H1 (cell line): ENCODE data around the gene PMEPA1. TPM values are rescaled to one million over a fixed set of nuclear protein-coding genes. Genes with fewer than 3 reads are reported as not detected.

Experiments used
- CTCF ChIA-PET: fragments of 300-600 bp; sonication (Branson Sonifier 250); formaldehyde crosslinking; loops from one replicate; lab custom pipeline; 2021; ENCODE audit not compliant: partially characterized antibody; lab: Charles Lee
- POLR2A ChIA-PET: fragments of 300-600 bp; sonication (Branson Sonifier 250); formaldehyde crosslinking; loops from one replicate; lab custom pipeline; 2021; ENCODE audit warnings: inconsistent platforms; ENCODE audit not compliant: partially characterized antibody; lab: Charles Lee
- DNase-seq, 2 experiments: peaks; one replicate each; pipeline versions ENCODE4 v3.0.0 to v3.0.0-alpha.2; 2010 to 2022; ENCODE audit warnings: low spot score in 2 of 2, low read depth in 1 of 2, mixed read lengths in 1 of 2
- FAIRE-seq: peaks from 2 replicates; lab custom pipeline; 2011; peaks lifted over from hg19 to GRCh38; lab: Jason Lieb, UNC
- H2AFZ ChIP-seq: 2 replicates; pipeline ENCODE4 v1.8.1; 2012; ENCODE audit warnings: low read length, inconsistent platforms
- H2AK5ac ChIP-seq: 2 replicates; pipeline ENCODE4 v1.6.1; 2013; ENCODE audit warnings: low read depth, low read length
- H2BK120ac ChIP-seq: replicated peaks from 2 replicates; pipeline ENCODE3; 2013; ENCODE audit warnings: low read depth, low read length, inconsistent platforms
- H2BK12ac ChIP-seq: 2 replicates; pipeline ENCODE4 v1.6.1; 2013; ENCODE audit warnings: low read depth, low read length
- H2BK15ac ChIP-seq: 2 replicates; pipeline ENCODE4 v1.6.1; 2013; ENCODE audit warnings: low read length
- H2BK20ac ChIP-seq: 2 replicates; pipeline ENCODE4 v1.6.1; 2013; ENCODE audit warnings: low read length
- H2BK5ac ChIP-seq: 2 replicates; pipeline ENCODE4 v1.6.1; 2013; ENCODE audit warnings: low read depth, low read length
- H3K14ac ChIP-seq: 2 replicates; pipeline ENCODE4 v1.6.1; 2013; ENCODE audit warnings: inconsistent platforms; ENCODE audit not compliant: insufficient read length
- H3K18ac ChIP-seq: 2 replicates; pipeline ENCODE4 v1.6.1; 2013; ENCODE audit warnings: low read length; ENCODE audit errors: extremely low read depth
- H3K23ac ChIP-seq: 2 replicates; pipeline ENCODE4 v1.6.1; 2013; ENCODE audit warnings: inconsistent platforms; ENCODE audit not compliant: insufficient read length
- H3K23me2 ChIP-seq: 2 replicates; pipeline ENCODE4 v1.6.1; 2013; ENCODE audit warnings: low read depth, low read length
- H3K27ac ChIP-seq: 2 replicates; pipeline ENCODE4 v1.6.1; 2011; ENCODE audit warnings: low read depth, low read length, inconsistent platforms
- H3K27me3 ChIP-seq, 4 experiments: replicated peaks in 1 of 4; 1 replicate in 1 of 4; 2 replicates in 3 of 4; pipeline versions ENCODE4 v1.6.1 to v1.8.1; 2011 to 2013; ENCODE audit warnings: low read length in 3 of 4, mild to moderate bottlenecking in 3 of 4, inconsistent platforms in 2 of 4, mixed read lengths in 2 of 4, moderate library complexity in 1 of 4; ENCODE audit not compliant: control insufficient read depth in 3 of 4, insufficient read depth in 3 of 4; ENCODE audit errors: extremely low read depth in 1 of 4
- H3K36me3 ChIP-seq, 4 experiments: 2 replicates each; pipeline versions ENCODE4 v1.6.1 to v1.8.1; 2011 to 2013; ENCODE audit warnings: mild to moderate bottlenecking in 4 of 4, low read length in 3 of 4, moderate library complexity in 2 of 4, control low read depth in 1 of 4, inconsistent platforms in 1 of 4; ENCODE audit not compliant: insufficient read depth in 4 of 4, control insufficient read depth in 2 of 4
- H3K4ac ChIP-seq: replicated peaks from 2 replicates; pipeline ENCODE3; 2013; ENCODE audit warnings: low read length, low read depth, mixed read lengths, inconsistent platforms; ENCODE audit not compliant: insufficient read length
- H3K4me1 ChIP-seq, 4 experiments: replicated peaks in 1 of 4; 1 replicate in 1 of 4; 2 replicates in 3 of 4; pipeline versions ENCODE4 v1.6.1 to v1.8.1; 2011 to 2013; ENCODE audit warnings: low read length in 3 of 4, inconsistent platforms in 2 of 4, mixed read lengths in 1 of 4; ENCODE audit not compliant: insufficient read depth in 4 of 4, control insufficient read depth in 3 of 4
- H3K4me2 ChIP-seq, 2 experiments: 2 replicates each; pipeline versions ENCODE4 v1.6.1 to v1.8.1; 2011 to 2013; ENCODE audit warnings: low read depth in 2 of 2, low read length in 2 of 2, control low read depth in 1 of 2, inconsistent platforms in 1 of 2, mild to moderate bottlenecking in 1 of 2; ENCODE audit not compliant: insufficient read depth in 1 of 2
- H3K4me3 ChIP-seq, 4 experiments: fragments of 200-600, 300-600 bp in 1 of 4; sonication (generic), shearing (Covaris generic), sonication (Bioruptor Twin) in 1 of 4; 2 replicates each; pipeline versions ENCODE4 v1.5.1 to v1.8.1; 2011 to 2016; ENCODE audit warnings: low read length in 4 of 4, low read depth in 3 of 4, control low read depth in 2 of 4, inconsistent platforms in 2 of 4, mild to moderate bottlenecking in 2 of 4, mixed read lengths in 1 of 4, moderate library complexity in 1 of 4; ENCODE audit not compliant: insufficient read depth in 2 of 4; ENCODE audit errors: extremely low read depth in 1 of 4
- H3K56ac ChIP-seq: replicated peaks from 2 replicates; pipeline ENCODE3; 2013; ENCODE audit warnings: low read depth, mild to moderate bottlenecking, mixed read lengths, low read length, inconsistent platforms; ENCODE audit not compliant: insufficient read length
- H3K79me1 ChIP-seq: 2 replicates; pipeline ENCODE4 v1.6.1; 2013; ENCODE audit warnings: low read depth, low read length, control low read depth
- H3K79me2 ChIP-seq, 2 experiments: 2 replicates each; pipeline versions ENCODE4 v1.6.1 to v1.8.1; 2012 to 2013; ENCODE audit warnings: low read length in 2 of 2, mild to moderate bottlenecking in 2 of 2, inconsistent platforms in 1 of 2; ENCODE audit not compliant: insufficient read depth in 2 of 2, control insufficient read depth in 1 of 2
- H3K9ac ChIP-seq, 4 experiments: replicated peaks in 1 of 4; 1 replicate in 1 of 4; 2 replicates in 3 of 4; pipeline versions ENCODE4 v1.6.1 to v1.8.1; 2011 to 2013; ENCODE audit warnings: low read depth in 3 of 4, low read length in 3 of 4, control low read depth in 2 of 4, mild to moderate bottlenecking in 2 of 4, moderate library complexity in 2 of 4, inconsistent platforms in 1 of 4; ENCODE audit errors: extremely low read depth in 1 of 4
- H3K9me3 ChIP-seq, 2 experiments: 2 replicates each; pipeline versions ENCODE4 v1.6.1 to v1.8.1; 2012 to 2013; ENCODE audit warnings: mild to moderate bottlenecking in 2 of 2, moderate library complexity in 2 of 2, control low read depth in 1 of 2, inconsistent platforms in 1 of 2, low read depth in 1 of 2, low read length in 1 of 2, mixed read lengths in 1 of 2; ENCODE audit not compliant: insufficient read depth in 2 of 2
- H4K20me1 ChIP-seq, 2 experiments: replicated peaks in 1 of 2; 2 replicates each; pipeline versions ENCODE3 to v1.8.1; 2011 to 2013; ENCODE audit warnings: inconsistent platforms in 2 of 2, low read length in 2 of 2, mild to moderate bottlenecking in 1 of 2; ENCODE audit not compliant: insufficient read depth in 2 of 2, control insufficient read depth in 1 of 2
- H4K5ac ChIP-seq: 2 replicates; pipeline ENCODE4 v1.6.1; 2013; ENCODE audit warnings: low read length, low read depth, mixed read lengths, inconsistent platforms; ENCODE audit not compliant: insufficient read length
- H4K8ac ChIP-seq: 2 replicates; pipeline ENCODE4 v1.8.0; 2013; ENCODE audit warnings: mild to moderate bottlenecking, moderate library complexity, low read length, inconsistent platforms; ENCODE audit not compliant: insufficient read depth; ENCODE audit errors: extremely low read depth
- H4K91ac ChIP-seq: replicated peaks from 2 replicates; pipeline ENCODE3; 2013; ENCODE audit warnings: low read length, mixed read lengths, inconsistent platforms; ENCODE audit not compliant: insufficient read length
- ASH2L ChIP-seq: fragments of 200-600, 300-600 bp; sonication (generic); IDR thresholded peaks from one replicate; pipeline ENCODE4 v1.7.1; 2017; ENCODE audit warnings: low read length
- EP300 ChIP-seq, 2 experiments: IDR thresholded peaks; 1 replicate in 1 of 2; 2 replicates in 1 of 2; pipeline ENCODE4 v1.6.1; 2011 to 2012; ENCODE audit warnings: low read depth in 2 of 2, low read length in 2 of 2, mild to moderate bottlenecking in 2 of 2, borderline replicate concordance in 1 of 2, inconsistent platforms in 1 of 2, moderate library complexity in 1 of 2
- GTF2F1 ChIP-seq: IDR thresholded peaks from 2 replicates; pipeline ENCODE4 v1.6.1; 2012; ENCODE audit warnings: low read depth, low read length, improper control_type of control experiment, borderline replicate concordance
- HDAC6 ChIP-seq: IDR thresholded peaks from one replicate; pipeline ENCODE4 v1.7.1; 2012; ENCODE audit warnings: low read depth, mild to moderate bottlenecking, inconsistent platforms, low read length, moderate library complexity
- POLR2AphosphoS5 ChIP-seq: IDR thresholded peaks from 2 replicates; pipeline ENCODE4 v1.6.1; 2011; ENCODE audit warnings: low read depth, low read length
- TAF1 ChIP-seq: IDR thresholded peaks from 2 replicates; pipeline ENCODE4 v1.6.1; 2011; ENCODE audit warnings: mild to moderate bottlenecking, low read depth, low read length
- TEAD4 ChIP-seq: IDR thresholded peaks from 2 replicates; pipeline ENCODE4 v1.6.1; 2012; ENCODE audit warnings: low read depth, low read length, inconsistent platforms, mixed read lengths
- WGBS, 2 experiments: shearing (Covaris generic) in 1 of 2; methylation state at CpG; one replicate each; pipeline versions ENCODE4 v1.1.6 to v1.1.7; 2013 to 2015; ENCODE audit warnings: low lambda C conversion rate in 2 of 2, mixed read lengths in 2 of 2, inconsistent platforms in 1 of 2, low coverage in 1 of 2, missing lambda C conversion rate in 1 of 2; ENCODE audit not compliant: insufficient replicate concordance in 2 of 2, insufficient coverage in 1 of 2, insufficient read length in 1 of 2; ENCODE audit errors: extremely low coverage in 1 of 2, missing lambda C conversion rate in 1 of 2; 5-methylcytosine and 5-hydroxymethylcytosine counted together
- polyA plus RNA-seq, 7 experiments: library from polyadenylated mRNA; depleted of rRNA in 3 of 7; stranded (reverse) in 5 of 7; unstranded in 2 of 7; fragments of >200 nt in 5 of 7; fragments of 200-250 nt in 2 of 7; gene quantifications; 1 replicate in 5 of 7; 2 replicates in 1 of 7; 4 replicates in 1 of 7; pipeline versions ENCODE4 v1.2.1 to v1.2.3, GENCODE V29; 2011 to 2013; ENCODE audit warnings: missing spikeins in 2 of 7, mixed read lengths in 2 of 7
- total RNA-seq: library from RNA; stranded (reverse); fragmentation: NEBNext Ultra II Directional; extraction: Animal tissue kit (Norgen Biotek cat#: 25700); gene quantifications from 2 replicates; pipeline ENCODE4 v1.2.1, GENCODE V29; 2021
- TF ChIP-seq, protein P1 (sequence below): IDR thresholded peaks from 2 replicates; pipeline ENCODE4 v1.6.1; 2012; ENCODE audit warnings: low read length, inconsistent platforms
- TF ChIP-seq, protein P2 (sequence below), 3 experiments: IDR thresholded peaks; 1 replicate in 2 of 3; 2 replicates in 1 of 3; pipeline versions ENCODE4 v1.5.1 to v1.6.1; 2011; ENCODE audit warnings: low read length in 3 of 3, mild to moderate bottlenecking in 3 of 3, inconsistent platforms in 2 of 3, low read depth in 1 of 3, moderate library complexity in 1 of 3; ENCODE audit not compliant: insufficient read depth in 1 of 3; ENCODE audit errors: control extremely low read depth in 1 of 3

Gene PMEPA1
- total and polyA plus RNA-seq, 2 of the 8 experiments (the other 6 are each of a cell fraction or from before 2014, with no cell fraction given), result 12.7 to 20.5 TPM

DNA sequence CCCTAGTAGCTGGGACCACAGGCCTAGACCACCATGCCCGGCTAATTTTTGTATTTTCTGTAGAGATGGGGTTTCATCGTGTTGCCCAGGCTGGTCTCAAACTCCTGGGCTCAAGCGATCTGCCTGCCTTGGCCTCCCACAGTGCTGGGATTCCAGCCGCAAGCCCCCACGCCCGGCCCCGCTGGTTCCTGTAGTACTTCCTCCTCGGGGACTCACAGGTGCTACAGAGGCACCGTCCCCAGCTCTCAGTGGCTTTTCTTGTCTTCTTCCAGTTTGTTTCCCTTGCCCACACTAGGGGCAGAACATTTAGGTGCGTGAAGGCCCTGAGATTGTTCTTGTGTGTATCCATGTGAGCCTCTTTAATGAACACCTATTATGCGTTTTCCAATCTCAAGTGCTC lies 88.8 kb downstream of the PMEPA1 start:
- Histone ChIP-seq H3K9me3 (no peaks in the 10 kb centered on the region; a peak in 2 of 4 replicates), H2BK5ac (no peak overlapping the region), H4K20me1 (no peaks in the 10 kb centered on the region), H3K18ac (no peak overlapping the region), H3K4me3 (no peak overlapping the region), H2BK12ac (no peak overlapping the region), H3K79me1 (no peaks in the 10 kb centered on the region), H3K27ac (no peak overlapping the region), H2AFZ (no peak overlapping the region), H3K14ac (no peak overlapping the region), H4K91ac (no peak overlapping the region), H2AK5ac (no peak overlapping the region), H3K36me3 (no peaks in the 10 kb centered on the region), H4K8ac (no peak overlapping the region), H3K79me2 (no peaks in the 10 kb centered on the region), H3K4me2 (no peak overlapping the region), H3K4me1 (no peaks in the 10 kb centered on the region), H2BK20ac (no peak overlapping the region), H2BK15ac (no peak overlapping the region), H2BK120ac (no peak overlapping the region), H3K56ac (no peak overlapping the region), H4K5ac (no peak overlapping the region), H3K9ac (no peak overlapping the region), H3K4ac (no peak overlapping the region), H3K23me2 (no peaks in the 10 kb centered on the region), H3K23ac (no peak overlapping the region), H3K27me3 (no peaks in the 10 kb centered on the region)
- POLR2A ChIA-PET, result interaction anchor here (0.6 kb wide), 1 partner anchor 120 kb away, joined by 4 read pairs; no protein-coding TSS in a partner anchor
- CTCF ChIA-PET, result interaction anchor here (0.6 to 4.3 kb wide), 19 partner anchors 8 to 588 kb away, joined by 3 to 29 read pairs (median 5); no protein-coding TSS in a partner anchor
- FAIRE-seq (no peak), DNase-seq (peak in 1 of 2 experiments; percentile 33)
- TF ChIP-seq ASH2L (no peak), POLR2AphosphoS5 (no peak), TAF1 (no peak), EP300 (IDR thresholded peaks at IDR 0.05; ENCODE audit: borderline replicate concordance in 1 of 2, low read depth in 2 of 2, low read length in 2 of 2) (no peak), GTF2F1 (no peak), TEAD4 (no peak), HDAC6 (no peak)
- TF ChIP-seq, protein P1, sequence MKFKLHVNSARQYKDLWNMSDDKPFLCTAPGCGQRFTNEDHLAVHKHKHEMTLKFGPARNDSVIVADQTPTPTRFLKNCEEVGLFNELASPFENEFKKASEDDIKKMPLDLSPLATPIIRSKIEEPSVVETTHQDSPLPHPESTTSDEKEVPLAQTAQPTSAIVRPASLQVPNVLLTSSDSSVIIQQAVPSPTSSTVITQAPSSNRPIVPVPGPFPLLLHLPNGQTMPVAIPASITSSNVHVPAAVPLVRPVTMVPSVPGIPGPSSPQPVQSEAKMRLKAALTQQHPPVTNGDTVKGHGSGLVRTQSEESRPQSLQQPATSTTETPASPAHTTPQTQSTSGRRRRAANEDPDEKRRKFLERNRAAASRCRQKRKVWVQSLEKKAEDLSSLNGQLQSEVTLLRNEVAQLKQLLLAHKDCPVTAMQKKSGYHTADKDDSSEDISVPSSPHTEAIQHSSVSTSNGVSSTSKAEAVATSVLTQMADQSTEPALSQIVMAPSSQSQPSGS, result no peak
- TF ChIP-seq, protein P2, sequence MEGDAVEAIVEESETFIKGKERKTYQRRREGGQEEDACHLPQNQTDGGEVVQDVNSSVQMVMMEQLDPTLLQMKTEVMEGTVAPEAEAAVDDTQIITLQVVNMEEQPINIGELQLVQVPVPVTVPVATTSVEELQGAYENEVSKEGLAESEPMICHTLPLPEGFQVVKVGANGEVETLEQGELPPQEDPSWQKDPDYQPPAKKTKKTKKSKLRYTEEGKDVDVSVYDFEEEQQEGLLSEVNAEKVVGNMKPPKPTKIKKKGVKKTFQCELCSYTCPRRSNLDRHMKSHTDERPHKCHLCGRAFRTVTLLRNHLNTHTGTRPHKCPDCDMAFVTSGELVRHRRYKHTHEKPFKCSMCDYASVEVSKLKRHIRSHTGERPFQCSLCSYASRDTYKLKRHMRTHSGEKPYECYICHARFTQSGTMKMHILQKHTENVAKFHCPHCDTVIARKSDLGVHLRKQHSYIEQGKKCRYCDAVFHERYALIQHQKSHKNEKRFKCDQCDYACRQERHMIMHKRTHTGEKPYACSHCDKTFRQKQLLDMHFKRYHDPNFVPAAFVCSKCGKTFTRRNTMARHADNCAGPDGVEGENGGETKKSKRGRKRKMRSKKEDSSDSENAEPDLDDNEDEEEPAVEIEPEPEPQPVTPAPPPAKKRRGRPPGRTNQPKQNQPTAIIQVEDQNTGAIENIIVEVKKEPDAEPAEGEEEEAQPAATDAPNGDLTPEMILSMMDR (IDR thresholded peaks at IDR 0.05; ENCODE audit: control extremely low read depth in 1 of 3, insufficient read depth in 1 of 3, low read depth in 1 of 3, low read length in 3 of 3), result no peak
- WGBS, 2 experiments, result 88% methylated on average over 11 of the region's 11 CpGs; no CpG with 5 or more reads in 1 of the 2 experiments
